ENCODE results near the gene CWC22. TPM values are rescaled to one million over a fixed set of nuclear protein-coding genes. Genes with fewer than 3 reads are reported as not detected.

The CWC22 gene
- polyA plus RNA-seq, 1 of the 3 experiments (the other 2 are of a cell fraction) = 2.7 TPM

DNA sequence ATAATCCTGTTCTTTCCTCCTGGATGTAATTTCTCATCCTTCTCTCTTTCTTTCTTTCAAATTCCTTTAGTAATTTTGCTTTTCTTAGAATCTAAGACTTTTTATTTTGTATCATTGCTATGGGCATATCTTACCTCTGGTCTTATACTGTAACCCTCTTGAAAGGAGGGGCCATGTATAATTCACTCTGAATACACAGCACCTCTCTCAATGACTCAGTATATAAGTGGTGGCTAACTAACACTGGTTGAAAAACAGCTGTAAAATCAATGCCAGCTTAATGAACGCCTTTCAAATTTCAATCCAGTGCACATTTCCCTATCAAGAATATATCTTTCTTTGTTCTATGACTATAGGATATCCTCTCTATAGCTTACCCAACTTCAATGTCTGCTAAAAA is 53.7 kb downstream of the CWC22 start (continued):
- TF ChIP-seq, protein P1, sequence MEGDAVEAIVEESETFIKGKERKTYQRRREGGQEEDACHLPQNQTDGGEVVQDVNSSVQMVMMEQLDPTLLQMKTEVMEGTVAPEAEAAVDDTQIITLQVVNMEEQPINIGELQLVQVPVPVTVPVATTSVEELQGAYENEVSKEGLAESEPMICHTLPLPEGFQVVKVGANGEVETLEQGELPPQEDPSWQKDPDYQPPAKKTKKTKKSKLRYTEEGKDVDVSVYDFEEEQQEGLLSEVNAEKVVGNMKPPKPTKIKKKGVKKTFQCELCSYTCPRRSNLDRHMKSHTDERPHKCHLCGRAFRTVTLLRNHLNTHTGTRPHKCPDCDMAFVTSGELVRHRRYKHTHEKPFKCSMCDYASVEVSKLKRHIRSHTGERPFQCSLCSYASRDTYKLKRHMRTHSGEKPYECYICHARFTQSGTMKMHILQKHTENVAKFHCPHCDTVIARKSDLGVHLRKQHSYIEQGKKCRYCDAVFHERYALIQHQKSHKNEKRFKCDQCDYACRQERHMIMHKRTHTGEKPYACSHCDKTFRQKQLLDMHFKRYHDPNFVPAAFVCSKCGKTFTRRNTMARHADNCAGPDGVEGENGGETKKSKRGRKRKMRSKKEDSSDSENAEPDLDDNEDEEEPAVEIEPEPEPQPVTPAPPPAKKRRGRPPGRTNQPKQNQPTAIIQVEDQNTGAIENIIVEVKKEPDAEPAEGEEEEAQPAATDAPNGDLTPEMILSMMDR (IDR thresholded peaks at IDR 0.05) = no peak

DNA sequence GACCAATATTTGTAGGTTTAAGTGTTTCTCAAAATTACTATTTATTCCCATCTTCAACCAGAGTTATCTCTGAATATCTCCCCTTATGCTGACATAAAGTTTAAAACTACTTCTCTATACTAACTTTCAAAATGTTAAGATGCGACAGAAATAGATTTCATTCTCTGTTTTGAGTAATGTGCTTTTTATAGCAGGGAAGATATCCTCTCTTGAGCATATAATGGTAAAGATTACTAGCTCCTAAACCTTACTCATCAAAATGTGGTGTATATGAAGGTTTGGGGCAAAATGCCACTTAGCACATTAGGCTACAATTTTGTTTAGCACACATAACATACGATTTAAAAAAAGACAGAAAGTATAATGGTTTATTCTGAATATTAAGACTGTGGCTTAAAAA is 54.4 kb downstream of the CWC22 start:
- Histone ChIP-seq H3K27me3 (ENCODE audit: insufficient read depth) (no peaks in the 10 kb centered on the region), H3K9ac (no peak overlapping the region), H3K4me2 (no peak overlapping the region), H3K4me1 (ENCODE audit: control insufficient read depth in 1 of 2, insufficient read depth in 2 of 2, low read depth in 1 of 2, low read length in 1 of 2) (no peaks in the 10 kb centered on the region; a peak in 1 of 4 replicates), H3K36me3 (replicated peaks in 1 of 2; ENCODE audit: control insufficient read depth in 1 of 2, insufficient read depth in 2 of 2, low read length in 1 of 2) (peaks cover 83 to 90% of the 10 kb centered on the region in 2 experiments), H3K79me2 (ENCODE audit: insufficient read depth) (no peaks in the 10 kb centered on the region), H2AFZ (ENCODE audit: low read depth) (no peak overlapping the region), H3F3A (replicated peaks; ENCODE audit: insufficient read depth) (peaks cover 3% of the 10 kb centered on the region), H3K9me2 (no peaks in the 10 kb centered on the region), H3K9me3 (no peaks in the 10 kb centered on the region), H3K27ac (ENCODE audit: low read depth in 2 of 2, low read length in 1 of 2) (no peak overlapping the region), H3K4me3 (ENCODE audit: low read depth in 2 of 2, low read length in 1 of 2) (no peak overlapping the region), H4K20me1 (ENCODE audit: insufficient read depth) (no peaks in the 10 kb centered on the region)
- TF ChIP-seq TCF12 (IDR thresholded peaks at IDR 0.05) (no peak), RCOR1 (IDR thresholded peaks at IDR 0.05; ENCODE audit: low read length) (no peak), NFIC (IDR thresholded peaks at IDR 0.05; ENCODE audit: borderline replicate concordance) (no peak), TAF1 (IDR thresholded peaks at IDR 0.05; ENCODE audit: borderline replicate concordance, low read depth, low read length) (no peak), POLR2AphosphoS5 (IDR thresholded peaks at IDR 0.05; ENCODE audit: low read depth, low read length) (no peak), EP300 (IDR thresholded peaks at IDR 0.05; ENCODE audit: borderline replicate concordance in 1 of 2, low read depth in 1 of 2, low read length in 1 of 2) (no peak)
- TF ChIP-seq, protein P2, sequence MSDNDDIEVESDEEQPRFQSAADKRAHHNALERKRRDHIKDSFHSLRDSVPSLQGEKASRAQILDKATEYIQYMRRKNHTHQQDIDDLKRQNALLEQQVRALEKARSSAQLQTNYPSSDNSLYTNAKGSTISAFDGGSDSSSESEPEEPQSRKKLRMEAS (IDR thresholded peaks at IDR 0.05; ENCODE audit: low read depth) = no peak
- TF ChIP-seq, protein P3, sequence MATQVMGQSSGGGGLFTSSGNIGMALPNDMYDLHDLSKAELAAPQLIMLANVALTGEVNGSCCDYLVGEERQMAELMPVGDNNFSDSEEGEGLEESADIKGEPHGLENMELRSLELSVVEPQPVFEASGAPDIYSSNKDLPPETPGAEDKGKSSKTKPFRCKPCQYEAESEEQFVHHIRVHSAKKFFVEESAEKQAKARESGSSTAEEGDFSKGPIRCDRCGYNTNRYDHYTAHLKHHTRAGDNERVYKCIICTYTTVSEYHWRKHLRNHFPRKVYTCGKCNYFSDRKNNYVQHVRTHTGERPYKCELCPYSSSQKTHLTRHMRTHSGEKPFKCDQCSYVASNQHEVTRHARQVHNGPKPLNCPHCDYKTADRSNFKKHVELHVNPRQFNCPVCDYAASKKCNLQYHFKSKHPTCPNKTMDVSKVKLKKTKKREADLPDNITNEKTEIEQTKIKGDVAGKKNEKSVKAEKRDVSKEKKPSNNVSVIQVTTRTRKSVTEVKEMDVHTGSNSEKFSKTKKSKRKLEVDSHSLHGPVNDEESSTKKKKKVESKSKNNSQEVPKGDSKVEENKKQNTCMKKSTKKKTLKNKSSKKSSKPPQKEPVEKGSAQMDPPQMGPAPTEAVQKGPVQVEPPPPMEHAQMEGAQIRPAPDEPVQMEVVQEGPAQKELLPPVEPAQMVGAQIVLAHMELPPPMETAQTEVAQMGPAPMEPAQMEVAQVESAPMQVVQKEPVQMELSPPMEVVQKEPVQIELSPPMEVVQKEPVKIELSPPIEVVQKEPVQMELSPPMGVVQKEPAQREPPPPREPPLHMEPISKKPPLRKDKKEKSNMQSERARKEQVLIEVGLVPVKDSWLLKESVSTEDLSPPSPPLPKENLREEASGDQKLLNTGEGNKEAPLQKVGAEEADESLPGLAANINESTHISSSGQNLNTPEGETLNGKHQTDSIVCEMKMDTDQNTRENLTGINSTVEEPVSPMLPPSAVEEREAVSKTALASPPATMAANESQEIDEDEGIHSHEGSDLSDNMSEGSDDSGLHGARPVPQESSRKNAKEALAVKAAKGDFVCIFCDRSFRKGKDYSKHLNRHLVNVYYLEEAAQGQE (IDR thresholded peaks at IDR 0.05; ENCODE audit: low read depth, low read length) = no peak
- WGBS (ENCODE audit: low lambda C conversion rate) = 96% methylated on average over 2 of the region's 2 CpGs
- ChIA-PET POLR2A (no interaction called here), CTCF (no interaction called here)
- DNase-seq = no peak

DNA sequence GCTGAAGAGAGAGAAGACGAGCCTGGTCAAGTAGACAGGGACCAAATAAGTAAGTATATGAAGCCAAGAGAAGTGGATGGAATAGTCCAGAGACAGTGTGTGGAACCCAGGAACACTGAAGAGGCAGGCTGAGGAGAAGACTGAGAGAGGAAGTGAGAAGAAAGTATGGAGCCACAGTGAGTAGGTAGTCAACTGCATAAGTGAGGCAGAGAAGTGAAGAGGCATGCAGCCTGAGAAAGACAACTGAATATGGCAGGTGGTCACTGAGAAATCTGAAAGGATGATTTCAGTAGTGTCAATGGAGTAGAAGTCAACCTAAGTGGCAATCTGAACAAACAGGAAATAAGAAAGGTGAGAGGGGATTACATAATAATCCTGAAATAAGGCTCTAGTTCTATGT is 55.4 kb downstream of the CWC22 start:
- Histone ChIP-seq H3K4me3 (ENCODE audit: low read depth in 2 of 2, low read length in 1 of 2) (no peak overlapping the region), H2AFZ (ENCODE audit: low read depth) (no peak overlapping the region), H3K9me3 (no peaks in the 10 kb centered on the region), H3K4me1 (ENCODE audit: control insufficient read depth in 1 of 2, insufficient read depth in 2 of 2, low read depth in 1 of 2, low read length in 1 of 2) (peaks cover 0 to 5% of the 10 kb centered on the region in 2 experiments; a peak in 2 of 4 replicates), H3K36me3 (replicated peaks in 1 of 2; ENCODE audit: control insufficient read depth in 1 of 2, insufficient read depth in 2 of 2, low read length in 1 of 2) (peaks cover 83 to 84% of the 10 kb centered on the region in 2 experiments), H4K20me1 (ENCODE audit: insufficient read depth) (no peaks in the 10 kb centered on the region), H3K27ac (ENCODE audit: low read depth in 2 of 2, low read length in 1 of 2) (no peak overlapping the region), H3K27me3 (ENCODE audit: insufficient read depth) (no peaks in the 10 kb centered on the region), H3K4me2 (no peak overlapping the region), H3K79me2 (ENCODE audit: insufficient read depth) (no peaks in the 10 kb centered on the region), H3K9me2 (no peaks in the 10 kb centered on the region), H3F3A (replicated peaks; ENCODE audit: insufficient read depth) (peaks cover 3% of the 10 kb centered on the region), H3K9ac (no peak overlapping the region)
- ChIA-PET CTCF (no interaction called here), POLR2A (no interaction called here)
- 100% methylated on average over 1 of the region's 1 CpG for WGBS (ENCODE audit: low lambda C conversion rate)
- no peak for DNase-seq
- no peak for TF ChIP-seq EP300 (IDR thresholded peaks at IDR 0.05; ENCODE audit: borderline replicate concordance in 1 of 2, low read depth in 1 of 2, low read length in 1 of 2)
- TF ChIP-seq GABPA (IDR thresholded peaks at IDR 0.05; ENCODE audit: low read depth) = no peak
- TF ChIP-seq CHD2 (IDR thresholded peaks at IDR 0.05; ENCODE audit: low read length, partially characterized antibody) = no peak
- TF ChIP-seq, protein P4, sequence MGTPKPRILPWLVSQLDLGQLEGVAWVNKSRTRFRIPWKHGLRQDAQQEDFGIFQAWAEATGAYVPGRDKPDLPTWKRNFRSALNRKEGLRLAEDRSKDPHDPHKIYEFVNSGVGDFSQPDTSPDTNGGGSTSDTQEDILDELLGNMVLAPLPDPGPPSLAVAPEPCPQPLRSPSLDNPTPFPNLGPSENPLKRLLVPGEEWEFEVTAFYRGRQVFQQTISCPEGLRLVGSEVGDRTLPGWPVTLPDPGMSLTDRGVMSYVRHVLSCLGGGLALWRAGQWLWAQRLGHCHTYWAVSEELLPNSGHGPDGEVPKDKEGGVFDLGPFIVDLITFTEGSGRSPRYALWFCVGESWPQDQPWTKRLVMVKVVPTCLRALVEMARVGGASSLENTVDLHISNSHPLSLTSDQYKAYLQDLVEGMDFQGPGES (IDR thresholded peaks at IDR 0.05; ENCODE audit: low read depth, low read length) = no peak
- no peak for TF ChIP-seq MXI1 (IDR thresholded peaks at IDR 0.05; ENCODE audit: low read depth, low read length)
- TF ChIP-seq, protein P3 (IDR thresholded peaks at IDR 0.05; ENCODE audit: low read depth, low read length) = no peak
- TF ChIP-seq, protein P5, sequence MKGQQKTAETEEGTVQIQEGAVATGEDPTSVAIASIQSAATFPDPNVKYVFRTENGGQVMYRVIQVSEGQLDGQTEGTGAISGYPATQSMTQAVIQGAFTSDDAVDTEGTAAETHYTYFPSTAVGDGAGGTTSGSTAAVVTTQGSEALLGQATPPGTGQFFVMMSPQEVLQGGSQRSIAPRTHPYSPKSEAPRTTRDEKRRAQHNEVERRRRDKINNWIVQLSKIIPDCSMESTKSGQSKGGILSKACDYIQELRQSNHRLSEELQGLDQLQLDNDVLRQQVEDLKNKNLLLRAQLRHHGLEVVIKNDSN (IDR thresholded peaks at IDR 0.05; ENCODE audit: borderline replicate concordance, low read depth) = no peak
